ENCODE data around the gene ANLN.

The ANLN gene

GRCh38 chr7:36407636-36408550 lies 18.2 kb downstream of the ANLN start:
- Histone ChIP-seq H3K27ac (no peak overlapping the region), H3K36me3 (peaks cover 39% of the 10 kb centered on the region), H3K4me3 (ENCODE audit: low read depth in 1 of 2, low read length in 1 of 2) (no peak overlapping the region), H3K4me1 (ENCODE audit: control insufficient read depth in 1 of 2, insufficient read depth in 1 of 2, low read depth in 1 of 2, low read length in 1 of 2) (no peaks in the 10 kb centered on the region), H3K27me3 (no peaks in the 10 kb centered on the region), H3K9me3 (no peaks in the 10 kb centered on the region)
- no peak for TF ChIP-seq CTCF (IDR thresholded peaks at IDR 0.05)

- H3K27ac ChIP-seq, result no peak overlapping the region
- no peak for TF ChIP-seq CTCF (IDR thresholded peaks at IDR 0.05)
- no peak overlapping the region for H3K4me3 ChIP-seq (ENCODE audit: low read depth in 1 of 2, low read length in 1 of 2)
- no peaks in the 10 kb centered on the region for H3K27me3 ChIP-seq
- H3K4me1 ChIP-seq (ENCODE audit: control insufficient read depth in 1 of 2, insufficient read depth in 1 of 2, low read depth in 1 of 2, low read length in 1 of 2), result no peaks in the 10 kb centered on the region
- peaks cover 38% of the 10 kb centered on the region for H3K36me3 ChIP-seq
- H3K9me3 ChIP-seq, result no peaks in the 10 kb centered on the region
Measured at GRCh38 chr7:36408589-36408988, 18.9 kb downstream of the ANLN start.

- Histone ChIP-seq H3K27me3 (no peaks in the 10 kb centered on the region), H3K27ac (no peak overlapping the region), H3K9me3 (no peaks in the 10 kb centered on the region), H3K4me1 (ENCODE audit: control insufficient read depth in 1 of 2, insufficient read depth in 1 of 2, low read depth in 1 of 2, low read length in 1 of 2) (no peaks in the 10 kb centered on the region), H3K4me3 (ENCODE audit: low read depth in 1 of 2, low read length in 1 of 2) (no peak overlapping the region), H3K36me3 (peaks cover 38% of the 10 kb centered on the region)
- TF ChIP-seq CTCF (IDR thresholded peaks at IDR 0.05), result no peak
Measured at GRCh38 chr7:36409180-36409579, 19.5 kb downstream of the ANLN start.

GRCh38 chr7:36415144-36415543 lies 25.5 kb downstream of the ANLN start:
- peaks cover 52% of the 10 kb centered on the region for H3K36me3 ChIP-seq

GRCh38 chr7:36416251-36416650 lies 26.6 kb downstream of the ANLN start:
- Histone ChIP-seq H3K9me3 (no peaks in the 10 kb centered on the region), H3K4me3 (ENCODE audit: low read depth in 1 of 2, low read length in 1 of 2) (no peak overlapping the region), H3K27me3 (no peaks in the 10 kb centered on the region), H3K27ac (no peak overlapping the region), H3K4me1 (ENCODE audit: control insufficient read depth in 1 of 2, insufficient read depth in 1 of 2, low read depth in 1 of 2, low read length in 1 of 2) (no peaks in the 10 kb centered on the region), H3K36me3 (peaks cover 50% of the 10 kb centered on the region)
- no peak for TF ChIP-seq CTCF (IDR thresholded peaks at IDR 0.05)

More at GRCh38 chr7:36415144-36415543, 25.5 kb downstream of the ANLN start:
- no peak for TF ChIP-seq CTCF (IDR thresholded peaks at IDR 0.05)
- Histone ChIP-seq H3K27ac (no peak overlapping the region), H3K27me3 (no peaks in the 10 kb centered on the region), H3K4me1 (ENCODE audit: control insufficient read depth in 1 of 2, insufficient read depth in 1 of 2, low read depth in 1 of 2, low read length in 1 of 2) (no peaks in the 10 kb centered on the region), H3K9me3 (no peaks in the 10 kb centered on the region), H3K4me3 (ENCODE audit: low read depth in 1 of 2, low read length in 1 of 2) (no peak overlapping the region)
